ENCODE results near the gene TNFAIP2. TPM values are rescaled to one million over a fixed set of nuclear protein-coding genes. Genes with fewer than 3 reads are reported as not detected.

TNFAIP2 gene
- total and polyA plus RNA-seq, 2 of the 4 experiments (the other 2 are of a cell fraction), result 6.3 to 9.6 TPM

GRCh38 chr14:103184046-103184445 is 60.8 kb downstream of the TNFAIP2 start:
- no peak overlapping the region for H2BK5ac ChIP-seq (ENCODE audit: low read depth, low read length, poor library complexity, severe bottlenecking)
- dilution Hi-C loops (cut with HindIII; ENCODE audit: low sequenced_read_pairs, unreplicated experiment), result no loop called here
- H2BK15ac ChIP-seq (ENCODE audit: low read depth, low read length), result no peak overlapping the region
- no peaks in the 10 kb centered on the region for H3K4me1 ChIP-seq (ENCODE audit: control insufficient read depth, insufficient read depth, low read length)
- H2BK120ac ChIP-seq (ENCODE audit: low read depth, low read length), result no peak overlapping the region
- H3K79me1 ChIP-seq (ENCODE audit: low read depth in 1 of 2, low read length in 2 of 2), result no peaks in the 10 kb centered on the region
- H3K9ac ChIP-seq (ENCODE audit: low read depth, low read length), result no peak overlapping the region
- H2AK5ac ChIP-seq (ENCODE audit: low read depth, low read length), result no peak overlapping the region
- POLR2A ChIA-PET (ENCODE audit: unreplicated experiment), result no interaction called here
- in situ Hi-C loops (cut with MboI; ENCODE audit: low sequenced_read_pairs), result no loop called here
- no peak for TF ChIP-seq BHLHE40 (IDR thresholded peaks at IDR 0.05; ENCODE audit: low read depth, low read length)
- TF ChIP-seq SMC3 (IDR thresholded peaks at IDR 0.05; ENCODE audit: low read depth, low read length), result no peak
- TF ChIP-seq POLR2A (IDR thresholded peaks at IDR 0.05; ENCODE audit: low read depth, low read length), result no peak
- TF ChIP-seq MAFK (IDR thresholded peaks at IDR 0.05; ENCODE audit: low read depth, low read length), result no peak
- no peak for TF ChIP-seq ELK1 (IDR thresholded peaks at IDR 0.05; ENCODE audit: borderline replicate concordance, low read depth, low read length)
- TF ChIP-seq CHD1 (IDR thresholded peaks at IDR 0.05; ENCODE audit: low read depth, low read length), result no peak
- no peak for TF ChIP-seq MXI1 (IDR thresholded peaks at IDR 0.05; ENCODE audit: borderline replicate concordance, low read depth, low read length)
- TF ChIP-seq USF2 (IDR thresholded peaks at IDR 0.05; ENCODE audit: low read depth, low read length), result no peak
- TF ChIP-seq FOS (IDR thresholded peaks at IDR 0.05; ENCODE audit: low read depth, low read length), result no peak
- no peak for DNase-seq
- BruUV-seq (replicated peaks), result no TSS peak
- H3K9me1 ChIP-seq (ENCODE audit: insufficient read depth, low read length), result no peaks in the 10 kb centered on the region
- CTCF ChIA-PET, result interaction anchor here (0.9 to 2.8 kb wide), 3 partner anchors 19 to 80 kb away, joined by 3 to 15 read pairs (median 4); no protein-coding TSS in a partner anchor
- 78% methylated on average over 11 of the region's 12 CpGs; no CpG with 5 or more reads in 1 of the 2 experiments for WGBS, 2 experiments (ENCODE audit: extremely low coverage in 2 of 2, insufficient read length in 1 of 2)
- peaks cover 52% of the 10 kb centered on the region for H3K27me3 ChIP-seq (ENCODE audit: control insufficient read depth, insufficient read depth, low read length)
- no peak for ATAC-seq (ENCODE audit: low read depth)
- no peaks in the 10 kb centered on the region for H4K20me1 ChIP-seq (ENCODE audit: insufficient read depth, low read length)
- intact Hi-C loops (cut with micrococcal nuclease), result loop anchor here (10.0 kb wide), 1 partner anchor 109 kb away; no protein-coding TSS in a partner anchor
- H3K36me3 ChIP-seq (ENCODE audit: control insufficient read depth, insufficient read depth, low read length), result no peaks in the 10 kb centered on the region
- no peak overlapping the region for H3K56ac ChIP-seq (ENCODE audit: extremely low read depth, insufficient read depth, low read length)
- no peak overlapping the region for H3K18ac ChIP-seq (ENCODE audit: low read depth, low read length)
- no peaks in the 10 kb centered on the region for H3K9me3 ChIP-seq (ENCODE audit: control insufficient read depth, insufficient read depth, low read length)
- H4K8ac ChIP-seq (ENCODE audit: low read depth in 2 of 2, low read length in 2 of 2), result no peak overlapping the region
- no peak overlapping the region for H3K23ac ChIP-seq (ENCODE audit: low read depth, low read length)
- H2AK9ac ChIP-seq (replicated peaks; ENCODE audit: low read depth, low read length, poor library complexity), result no peak overlapping the region
- no peak overlapping the region for H4K5ac ChIP-seq (ENCODE audit: low read depth, low read length)
- H3K4me3 ChIP-seq (ENCODE audit: insufficient read depth, low read depth, low read length), result no peak overlapping the region
- no peak overlapping the region for H4K91ac ChIP-seq (ENCODE audit: insufficient read depth, low read depth, low read length)
- no peak overlapping the region for H3K14ac ChIP-seq (replicated peaks; ENCODE audit: low read depth, low read length)
- H2BK20ac ChIP-seq (ENCODE audit: low read depth, low read length), result no peak overlapping the region
- H3K27ac ChIP-seq (ENCODE audit: insufficient read depth, low read length), result no peak overlapping the region
- no peak overlapping the region for H3K4ac ChIP-seq (ENCODE audit: low read depth, low read length)
- no peak overlapping the region for H3K4me2 ChIP-seq (ENCODE audit: low read depth, low read length)
- peak overlapping the region; percentile 58 for H2AFZ ChIP-seq (replicated peaks; ENCODE audit: low read length, poor library complexity)

Measured in IMR-90 (cell line).